HUDEP-2 (cell line): ENCODE measurements around the gene EFNA4.

Source experiments
- DNase-seq, 76 experiments: peaks; one replicate each; lab custom pipeline; 2025; ENCODE audit not compliant: unreplicated experiment in 76 of 76; lab: John Stamatoyannopoulos, UW

EFNA4 gene

DNA sequence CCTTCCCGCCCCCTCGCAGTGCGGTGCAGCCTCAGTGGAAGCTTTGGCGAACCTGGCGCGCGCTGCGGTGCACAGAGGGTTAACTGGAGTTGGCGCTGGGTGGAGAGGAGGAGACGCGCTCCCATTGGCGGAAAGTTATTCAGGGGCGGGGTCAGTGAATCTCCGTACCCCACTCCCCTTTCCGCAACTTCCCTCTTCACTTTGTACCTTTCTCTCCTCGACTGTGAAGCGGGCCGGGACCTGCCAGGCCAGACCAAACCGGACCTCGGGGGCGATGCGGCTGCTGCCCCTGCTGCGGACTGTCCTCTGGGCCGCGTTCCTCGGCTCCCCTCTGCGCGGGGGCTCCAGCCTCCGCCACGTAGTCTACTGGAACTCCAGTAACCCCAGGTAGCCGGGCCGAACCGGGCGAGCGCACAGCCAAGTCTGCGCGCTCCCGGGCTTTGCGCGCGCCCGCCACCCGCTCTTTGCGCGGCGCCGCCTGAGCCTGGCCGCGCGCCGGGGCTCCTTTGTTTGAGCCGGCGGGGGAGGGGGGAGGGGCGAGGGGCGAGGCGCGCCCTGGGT lies at the start of gene EFNA4:
Gene EFNA4 (plus strand): TSS at position 191 of the 561 bp plus-strand sequence. CDS start 84 bp downstream, at position 275.
- peak in 68 of 76 experiments; percentile 12 to 78 (median 62) for DNase-seq

DNA sequence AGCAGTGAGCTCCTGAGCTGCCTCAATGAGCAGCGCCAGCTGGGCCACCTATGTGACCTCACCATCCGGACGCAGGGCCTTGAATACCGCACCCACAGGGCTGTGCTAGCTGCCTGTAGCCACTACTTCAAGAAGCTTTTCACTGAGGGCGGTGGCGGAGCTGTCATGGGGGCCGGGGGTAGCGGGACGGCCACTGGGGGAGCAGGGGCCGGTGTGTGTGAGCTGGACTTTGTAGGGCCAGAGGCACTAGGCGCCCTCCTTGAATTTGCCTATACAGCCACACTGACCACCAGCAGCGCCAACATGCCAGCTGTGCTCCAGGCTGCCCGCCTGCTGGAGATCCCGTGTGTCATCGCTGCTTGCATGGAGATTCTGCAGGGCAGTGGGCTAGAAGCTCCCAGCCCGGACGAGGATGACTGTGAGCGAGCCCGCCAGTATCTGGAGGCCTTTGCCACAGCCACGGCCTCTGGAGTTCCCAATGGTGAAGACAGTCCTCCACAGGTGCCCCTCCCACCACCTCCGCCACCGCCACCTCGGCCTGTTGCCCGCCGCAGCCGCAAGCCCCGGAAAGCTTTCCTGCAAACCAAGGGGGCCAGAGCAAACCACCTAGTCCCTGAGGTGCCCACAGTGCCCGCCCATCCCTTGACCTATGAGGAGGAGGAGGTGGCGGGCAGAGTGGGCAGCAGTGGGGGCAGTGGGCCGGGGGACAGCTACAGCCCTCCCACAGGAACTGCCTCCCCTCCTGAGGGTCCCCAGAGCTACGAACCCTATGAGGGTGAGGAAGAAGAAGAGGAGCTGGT lies 48.6 kb upstream of the EFNA4 start:
- no peak for DNase-seq

DNA sequence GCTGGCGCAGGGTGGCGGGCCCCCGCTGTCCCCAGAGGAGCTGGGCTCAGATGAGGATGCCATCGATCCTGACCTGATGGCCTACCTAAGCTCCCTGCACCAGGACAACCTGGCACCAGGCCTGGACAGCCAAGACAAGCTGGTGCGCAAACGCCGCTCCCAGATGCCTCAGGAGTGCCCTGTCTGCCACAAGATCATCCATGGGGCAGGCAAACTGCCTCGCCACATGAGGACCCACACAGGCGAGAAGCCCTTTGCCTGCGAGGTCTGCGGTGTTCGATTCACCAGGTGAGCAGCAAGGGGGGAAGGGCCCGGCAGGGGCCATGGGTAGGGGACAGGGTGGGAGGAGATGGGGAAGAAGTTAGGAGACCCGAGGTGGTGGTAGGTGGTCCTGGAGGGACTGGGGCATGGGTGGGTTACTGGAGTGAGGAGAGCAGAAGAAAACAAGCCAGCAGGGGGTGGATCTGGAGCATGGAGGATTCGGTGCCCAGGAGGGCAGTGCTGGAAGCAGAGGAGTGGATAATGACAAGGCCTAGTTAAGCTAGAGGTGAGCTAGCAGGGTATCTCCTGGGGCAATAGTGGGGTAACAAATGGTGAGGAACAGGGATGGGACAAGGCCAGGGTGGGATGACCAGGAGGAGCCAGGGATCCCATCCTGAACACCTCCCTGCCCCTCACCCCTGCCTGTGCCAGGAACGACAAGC lies 47.9 kb upstream of the EFNA4 start:
- DNase-seq: no peak

GRCh38 chr1:155016231-155016831 lies 47.2 kb upstream of the EFNA4 start:
- DNase-seq: no peak

DNA sequence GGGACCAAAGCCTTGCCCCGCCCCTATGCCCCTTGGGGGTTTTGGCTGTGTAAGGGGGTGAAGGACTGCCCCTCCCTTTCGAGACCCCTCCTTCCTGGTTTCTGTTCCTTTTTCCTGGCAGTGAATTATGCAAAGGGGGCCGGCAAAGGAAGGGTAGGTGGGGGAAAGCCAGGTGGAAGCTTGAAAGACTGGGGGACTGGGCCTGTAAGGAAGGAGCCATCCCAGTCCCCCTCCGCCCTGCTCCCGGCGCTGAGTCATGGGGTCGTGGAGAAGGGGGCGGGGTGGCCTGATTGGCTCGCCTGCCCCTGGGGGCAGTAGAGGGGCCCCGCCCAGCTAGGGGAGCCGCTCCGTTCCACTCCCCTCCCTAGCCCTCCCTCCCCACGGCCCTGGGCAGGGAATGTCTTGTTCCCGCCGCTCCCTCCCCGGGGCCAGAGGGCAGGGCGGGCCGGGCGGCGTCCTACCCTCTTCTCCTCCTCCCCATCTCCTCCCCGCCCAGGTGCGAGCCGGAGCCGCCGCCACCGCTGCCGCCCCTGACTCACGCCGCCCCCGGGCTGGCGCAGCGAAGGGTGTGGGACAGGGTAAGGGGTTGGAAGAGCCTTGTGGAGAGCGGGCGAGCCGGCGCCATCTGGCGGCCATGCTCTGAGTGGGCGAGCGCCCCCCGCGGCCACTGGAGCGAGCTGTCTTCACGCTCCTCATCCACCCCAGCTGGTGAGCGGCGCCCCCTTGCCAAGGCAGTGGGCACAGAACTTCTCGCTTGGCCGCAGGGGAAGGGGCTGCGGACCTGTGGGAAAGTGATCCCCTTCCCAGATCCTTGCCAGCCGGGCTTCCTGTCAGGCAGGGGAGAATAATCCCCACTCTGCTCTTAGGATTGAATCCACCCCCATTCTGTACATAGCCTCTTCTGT lies 46.2 kb upstream of the EFNA4 start:
- peak in 72 of 76 experiments; percentile 42 to 93 (median 82) for DNase-seq

DNA sequence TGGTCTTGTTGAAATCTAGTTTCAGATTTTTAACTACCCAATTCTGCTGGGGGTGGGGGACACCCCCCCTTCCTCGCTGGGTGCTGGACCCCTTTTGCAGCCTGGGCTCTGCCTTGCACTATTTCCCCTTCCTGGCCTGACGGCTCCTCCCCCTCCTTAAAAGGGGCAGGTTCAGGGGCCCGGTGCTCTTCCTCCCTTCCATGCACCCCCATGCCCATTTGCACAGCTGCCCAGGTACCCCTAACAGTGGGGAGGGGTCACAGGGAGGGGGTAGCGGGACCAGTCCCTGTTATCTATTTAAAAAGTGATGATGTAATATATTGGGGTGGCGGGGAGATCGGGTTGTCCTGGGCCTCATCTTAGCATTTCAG lies 45.6 kb upstream of the EFNA4 start:
- DNase-seq: no peak

DNA sequence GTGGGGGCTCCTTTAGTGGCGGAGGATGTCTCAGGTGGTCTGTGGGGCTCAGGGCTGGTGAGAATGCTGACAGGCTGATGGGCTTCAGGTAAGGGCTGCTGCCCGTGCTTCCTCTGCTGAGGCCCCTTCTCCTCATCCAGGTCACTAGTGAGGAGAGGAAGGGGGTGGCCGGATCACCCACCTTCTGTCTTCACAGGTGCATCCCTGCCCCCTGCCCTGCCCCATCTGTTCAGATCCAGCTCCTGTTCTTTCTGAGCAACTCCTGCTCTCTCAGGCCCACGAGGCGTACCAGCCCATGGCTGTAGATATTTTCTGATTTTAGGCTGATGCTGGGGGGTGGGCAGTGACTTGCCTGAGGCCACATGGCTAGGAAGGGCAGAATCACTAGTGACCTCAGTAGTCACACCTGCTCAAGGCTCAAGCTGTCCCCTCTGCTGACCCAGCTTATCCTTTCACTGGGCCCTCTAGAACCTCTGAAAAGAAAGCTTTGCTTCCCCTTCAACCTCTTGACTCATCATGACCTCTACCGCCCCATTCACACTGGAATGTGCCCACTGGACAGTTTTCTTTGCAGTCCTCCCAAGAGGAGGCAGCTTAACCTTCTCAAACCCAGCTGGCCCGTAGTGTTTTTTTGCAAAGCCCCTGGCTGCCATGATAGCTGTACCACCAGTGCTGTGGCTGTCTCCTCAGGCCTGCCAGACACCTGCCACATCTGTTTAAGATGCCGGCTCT lies 44.8 kb upstream of the EFNA4 start:
- no peak for DNase-seq

GRCh38 chr1:155019377-155020245 lies 43.9 kb upstream of the EFNA4 start:
- DNase-seq: no peak

DNA sequence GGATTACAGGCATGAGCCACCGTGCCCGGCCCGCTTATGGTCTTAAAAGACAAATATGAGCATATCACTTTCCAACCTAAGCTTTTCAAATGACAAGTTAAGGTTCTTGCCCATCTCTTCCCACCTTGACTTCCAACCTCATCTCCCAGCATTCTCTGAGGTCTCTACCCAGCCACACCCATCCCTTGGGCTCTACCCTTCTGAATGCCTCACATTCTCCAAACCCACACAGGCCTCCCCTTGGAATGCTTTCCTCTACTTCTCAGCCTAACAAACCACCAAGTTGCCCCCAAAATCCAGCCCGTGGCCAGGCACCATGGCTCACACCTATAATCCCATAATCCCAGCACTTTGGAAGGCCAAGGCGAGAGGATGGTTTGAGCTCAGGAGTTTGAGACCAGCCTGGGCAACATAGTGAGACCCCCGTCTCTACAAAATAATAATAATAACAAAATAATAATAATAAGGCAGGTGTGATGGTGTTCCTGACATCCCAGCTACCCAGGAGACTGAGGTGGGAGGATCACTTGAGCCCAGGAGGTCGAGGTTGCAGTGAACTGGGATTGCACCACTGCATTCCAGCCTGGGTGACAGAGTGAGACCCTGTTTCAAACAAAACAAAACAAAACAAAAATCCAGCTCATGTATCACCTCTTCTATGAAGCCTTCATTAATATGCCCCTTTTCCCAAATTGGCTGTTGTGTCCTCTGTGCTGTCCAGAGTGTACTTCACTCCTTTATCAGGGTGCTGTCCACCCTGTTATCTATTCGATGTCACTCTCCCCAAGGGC lies 41.2 kb upstream of the EFNA4 start:
- no peak for DNase-seq

GRCh38 chr1:155022927-155023236 lies 40.7 kb upstream of the EFNA4 start:
- peak in 63 of 76 experiments; percentile 17 to 74 (median 43) for DNase-seq

- no peak for DNase-seq
Observed at GRCh38 chr1:155023627-155024026, 39.9 kb upstream of the EFNA4 start.

DNA sequence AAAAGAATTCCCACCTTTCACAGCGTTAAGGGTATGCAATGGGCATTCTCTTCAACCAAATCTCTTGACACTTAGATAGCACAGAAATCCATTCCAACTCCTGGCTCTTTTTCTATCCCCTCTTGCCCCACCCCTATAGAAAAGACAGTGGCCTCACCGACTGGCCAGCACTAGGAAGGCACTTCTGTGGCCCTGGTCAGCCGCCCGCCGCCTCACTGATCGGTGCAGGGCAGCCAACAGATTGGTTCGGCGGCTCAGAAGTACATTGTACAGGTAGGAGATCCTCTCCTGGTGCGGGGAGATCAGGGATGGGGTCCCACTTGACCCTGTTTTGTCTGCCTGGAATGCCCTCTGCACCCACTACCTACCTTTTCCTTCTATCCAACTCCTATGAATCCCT lies 39.2 kb upstream of the EFNA4 start:
- no peak for DNase-seq

DNA sequence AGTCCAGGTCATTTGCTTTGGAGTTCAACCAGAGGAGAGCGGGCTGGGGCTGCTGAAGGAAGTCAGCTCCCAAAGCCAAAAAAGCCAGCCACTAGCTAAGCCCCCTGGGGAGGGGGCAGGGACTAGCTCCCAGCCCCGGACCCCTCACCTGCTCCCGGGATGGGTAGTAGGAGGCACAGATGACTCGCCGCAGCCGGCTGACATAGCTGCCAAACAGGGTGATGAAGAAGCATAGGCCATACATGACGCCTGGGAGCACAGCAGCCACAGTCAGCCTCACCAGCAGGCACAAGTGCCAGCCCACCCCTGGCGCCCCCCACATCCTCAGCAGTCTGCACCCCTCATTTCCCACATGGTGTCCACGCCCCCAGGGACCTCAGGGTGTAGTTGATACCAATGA lies 37.4 kb upstream of the EFNA4 start:
- no peak for DNase-seq

GRCh38 chr1:155026588-155026987 lies 37.0 kb upstream of the EFNA4 start:
- DNase-seq: peak in 1 of 76 experiments; percentile 4

DNA sequence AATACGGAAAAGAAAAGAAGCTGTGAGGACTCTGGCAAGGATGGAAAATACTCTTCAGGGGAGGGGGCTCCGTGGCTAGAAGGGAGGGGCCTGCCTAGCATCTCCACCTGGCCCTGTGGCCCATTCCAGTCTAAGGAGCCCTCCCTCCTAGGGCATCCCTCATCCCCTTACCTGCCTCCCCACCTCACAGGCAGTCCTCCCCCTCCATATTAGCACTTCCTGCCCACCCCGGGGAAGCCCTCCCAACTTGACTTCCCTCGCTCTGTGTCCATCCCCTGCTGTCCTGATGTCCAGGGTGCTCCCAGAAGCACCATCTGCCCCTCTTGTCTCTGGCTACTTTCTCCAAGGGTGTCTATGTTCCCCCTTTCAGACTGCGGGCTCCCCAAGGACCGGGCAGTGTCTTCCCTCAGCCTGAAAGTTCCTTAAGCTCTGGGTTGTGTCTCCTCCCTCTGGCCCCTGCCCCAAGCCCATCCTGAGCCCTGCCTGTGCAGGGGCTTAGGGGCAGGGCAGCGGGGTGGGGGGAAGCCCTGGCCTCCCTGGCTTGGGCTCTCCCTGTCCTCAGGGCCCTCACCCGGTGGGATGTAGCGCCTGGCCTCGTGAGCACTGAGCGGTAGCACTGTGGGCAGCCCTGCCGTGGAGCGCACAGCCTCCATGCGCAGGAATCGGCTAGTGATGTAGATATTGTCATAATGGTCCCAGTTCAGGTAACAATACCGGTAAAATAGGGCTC lies 33.9 kb upstream of the EFNA4 start:
- no peak for DNase-seq

GRCh38 chr1:155030243-155030795 lies 33.2 kb upstream of the EFNA4 start:
- no peak for DNase-seq

DNA sequence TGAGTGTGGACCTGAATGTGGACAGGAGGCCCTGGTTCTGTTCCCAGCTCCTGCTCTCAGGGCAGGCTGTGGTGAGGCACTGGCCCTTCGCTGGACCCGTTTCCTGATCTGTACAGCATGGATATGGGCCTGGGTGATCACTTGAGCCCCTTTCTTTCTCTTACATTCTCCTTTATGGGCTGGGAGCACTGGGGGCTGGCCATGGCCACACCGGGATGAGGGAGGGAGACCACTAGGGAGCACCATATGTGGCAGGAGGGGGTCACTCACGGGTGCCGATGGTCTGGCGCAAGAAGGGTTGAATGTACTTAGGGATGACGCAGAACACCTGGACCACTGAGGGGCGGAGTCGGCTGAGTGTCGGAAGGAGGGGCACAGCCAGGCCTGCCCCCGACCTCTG lies 32.6 kb upstream of the EFNA4 start:
- no peak for DNase-seq
